Measurements from ENCODE around the gene PSMA7.
A peak's percentile ranks its signal among the peaks of the same experiment; 100 is the strongest.

Gene PSMA7

DNA sequence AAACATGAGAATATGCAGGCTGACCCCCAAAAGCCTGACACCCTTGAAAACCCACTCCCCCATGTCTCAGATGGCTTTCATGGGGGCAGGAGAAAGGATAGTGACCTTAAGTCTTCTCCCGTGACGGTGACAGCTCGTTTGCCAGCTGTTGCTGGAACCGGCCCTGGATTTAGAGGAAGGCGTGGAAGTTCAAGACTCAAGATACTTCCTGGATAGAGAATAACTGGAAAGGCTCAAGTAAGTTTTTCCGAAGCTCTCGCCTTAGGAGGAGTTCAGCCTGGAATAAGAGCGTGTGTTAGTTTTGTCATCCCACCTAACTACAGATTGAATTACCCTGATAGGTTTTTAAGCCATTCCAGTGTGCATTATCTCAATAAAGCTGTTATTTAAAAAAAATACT is 28.1 kb upstream of the PSMA7 start:
- no peak for DNase-seq

DNA sequence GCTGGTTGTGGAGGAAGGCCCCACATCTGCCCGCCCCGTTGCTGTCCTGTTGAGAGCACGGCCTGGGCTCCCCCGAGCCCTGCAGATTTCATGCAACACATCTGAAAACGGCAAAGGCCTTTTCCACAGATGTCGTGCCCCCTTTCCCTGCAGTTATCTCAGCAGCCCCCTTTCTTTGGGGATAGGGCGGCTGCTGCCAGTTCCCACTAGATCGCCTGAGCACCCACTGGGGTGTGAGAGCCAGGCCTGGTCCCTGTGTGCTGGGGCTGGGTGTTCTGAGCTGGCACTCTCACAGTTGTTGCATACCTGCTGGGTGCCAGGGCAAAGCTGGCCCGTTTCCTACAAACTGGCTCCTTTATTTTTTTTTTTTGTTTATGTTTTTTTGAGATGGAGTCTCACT is 27.3 kb upstream of the PSMA7 start:
- no peak for DNase-seq

GRCh38 chr20:62168890-62169435 is 25.8 kb upstream of the PSMA7 start:
- DNase-seq, result no peak

DNA sequence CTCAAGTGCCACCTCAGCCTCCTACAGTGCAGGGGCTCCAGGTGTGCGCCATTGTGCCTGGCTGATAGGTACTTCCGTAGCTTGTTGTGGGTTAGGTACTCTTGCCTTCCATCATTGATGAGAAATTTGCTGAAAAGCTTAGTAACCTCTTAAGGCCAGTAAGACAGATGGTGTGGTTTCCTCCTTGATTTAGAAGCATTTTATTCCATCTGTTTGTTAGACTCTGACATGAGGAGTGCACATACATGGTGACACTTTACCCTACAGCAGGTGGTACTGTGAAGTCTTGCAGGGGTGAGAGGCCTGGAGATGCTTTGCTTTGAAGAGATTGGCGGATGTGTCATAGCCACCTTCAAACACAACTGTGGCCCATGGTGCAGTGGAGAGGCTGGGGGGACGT is 24.9 kb upstream of the PSMA7 start:
- DNase-seq, result no peak

GRCh38 chr20:62167474-62167873 is 24.3 kb upstream of the PSMA7 start:
- no peak for DNase-seq

GRCh38 chr20:62165762-62166399 is 22.7 kb upstream of the PSMA7 start:
- DNase-seq, result no peak

DNA sequence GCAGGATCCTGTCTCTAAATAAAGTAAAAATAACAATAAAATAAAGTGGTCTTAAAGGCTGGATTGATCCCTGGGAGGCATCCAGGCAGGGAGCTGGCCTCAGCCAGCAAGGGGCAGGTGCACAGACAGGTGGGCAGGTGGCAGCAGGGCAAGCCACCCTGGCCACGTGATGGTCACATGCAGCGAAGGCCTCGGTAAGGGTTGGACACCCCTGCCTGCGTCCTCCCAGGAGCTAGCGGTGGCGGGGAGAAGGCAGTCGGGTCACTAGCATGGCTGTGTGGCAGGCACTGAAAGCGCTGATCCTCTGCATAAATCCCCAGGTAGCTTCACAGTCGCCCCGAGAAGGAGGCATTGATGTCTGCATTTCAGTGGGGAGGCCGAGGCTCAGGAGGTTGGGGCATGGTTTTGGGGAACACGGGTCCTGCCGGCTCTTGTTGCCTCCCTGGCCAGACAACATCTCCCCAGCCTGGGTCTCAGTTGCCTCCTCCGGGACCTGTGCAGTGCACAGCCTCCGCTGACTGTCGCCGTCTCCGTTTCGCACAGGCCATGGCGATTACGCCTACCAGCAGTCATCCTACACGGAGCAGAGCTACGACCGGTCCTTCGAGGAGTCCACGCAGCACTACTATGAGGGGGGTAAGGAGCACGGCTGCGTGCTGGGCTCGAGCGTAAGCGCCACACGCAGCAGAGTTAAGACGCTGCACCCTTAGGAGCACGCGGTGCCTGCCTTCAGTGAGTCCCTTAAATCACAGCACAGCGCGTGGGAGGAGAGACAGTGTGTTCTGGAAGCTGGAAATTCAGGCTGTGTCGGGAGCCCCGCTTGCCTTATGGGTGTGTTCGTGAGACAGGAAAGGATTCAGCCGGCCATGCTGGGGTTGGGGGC is 21.9 kb upstream of the PSMA7 start:
- no peak for DNase-seq

- no peak for DNase-seq
These were observed 21.0 kb upstream of the PSMA7 start for GRCh38 chr20:62163986-62164762.

DNA sequence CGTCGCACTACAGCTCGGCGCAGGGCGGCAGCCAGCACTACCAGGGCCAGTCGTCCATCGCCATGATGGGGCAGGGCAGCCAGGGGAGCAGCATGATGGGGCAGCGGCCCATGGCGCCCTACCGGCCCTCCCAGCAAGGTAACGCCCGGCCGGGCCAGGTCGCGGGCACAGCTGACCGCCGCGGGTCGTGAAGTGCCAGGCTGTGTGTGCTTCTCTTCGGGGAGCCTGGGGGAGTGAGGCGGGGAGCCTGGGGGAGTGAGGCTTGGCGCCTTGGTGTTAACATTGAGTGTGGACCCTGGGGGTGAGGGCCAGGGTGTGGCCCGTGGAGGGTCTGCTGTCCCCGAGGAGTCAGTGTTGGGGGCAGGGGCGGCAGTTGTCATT is 20.3 kb upstream of the PSMA7 start:
- no peak for DNase-seq

GRCh38 chr20:62162765-62163484 is 19.7 kb upstream of the PSMA7 start:
- no peak for DNase-seq

DNA sequence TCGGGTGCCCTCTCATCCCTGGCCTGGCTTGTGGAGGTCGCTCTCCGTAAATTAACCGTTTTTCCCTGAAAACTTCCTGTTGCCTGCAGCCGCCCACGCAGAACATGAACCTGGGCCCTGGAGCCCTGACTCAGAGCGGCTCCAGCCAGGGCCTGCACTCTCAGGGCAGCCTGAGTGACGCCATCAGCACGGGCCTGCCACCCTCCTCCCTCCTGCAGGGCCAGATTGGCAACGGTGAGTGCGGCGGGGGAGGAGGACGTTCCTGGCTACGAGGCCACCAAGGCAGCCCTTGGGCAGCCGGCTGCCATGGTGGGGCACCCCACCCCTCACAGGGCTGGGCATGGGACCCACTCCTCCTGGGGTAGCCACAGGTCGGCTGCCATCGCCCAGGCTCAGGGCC is 18.2 kb upstream of the PSMA7 start:
- no peak for DNase-seq

GRCh38 chr20:62160876-62161275 is 17.7 kb upstream of the PSMA7 start:
- no peak for DNase-seq

DNA sequence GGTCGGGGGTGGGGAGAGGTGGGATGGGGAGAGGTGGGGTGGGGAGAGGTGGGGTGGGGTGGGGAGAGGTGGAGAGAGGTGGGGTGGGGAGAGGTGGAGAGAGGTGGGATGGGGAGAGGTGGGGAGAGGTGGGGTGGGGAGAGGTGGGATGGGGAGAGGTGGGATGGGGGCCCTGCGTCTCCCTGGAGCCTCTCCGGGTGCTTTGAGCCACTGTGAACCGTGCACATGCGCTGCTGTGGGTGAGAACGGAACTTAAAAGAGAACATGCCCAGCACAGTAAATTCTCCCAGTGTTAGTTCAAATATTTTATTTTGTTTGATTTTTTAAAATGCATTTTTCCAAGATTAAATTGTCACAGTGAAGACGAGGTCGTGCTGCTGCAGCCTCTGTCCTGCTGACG is 17.1 kb upstream of the PSMA7 start:
- no peak for DNase-seq

- DNase-seq, result no peak
These were observed 16.6 kb upstream of the PSMA7 start for GRCh38 chr20:62159839-62160238.

DNA sequence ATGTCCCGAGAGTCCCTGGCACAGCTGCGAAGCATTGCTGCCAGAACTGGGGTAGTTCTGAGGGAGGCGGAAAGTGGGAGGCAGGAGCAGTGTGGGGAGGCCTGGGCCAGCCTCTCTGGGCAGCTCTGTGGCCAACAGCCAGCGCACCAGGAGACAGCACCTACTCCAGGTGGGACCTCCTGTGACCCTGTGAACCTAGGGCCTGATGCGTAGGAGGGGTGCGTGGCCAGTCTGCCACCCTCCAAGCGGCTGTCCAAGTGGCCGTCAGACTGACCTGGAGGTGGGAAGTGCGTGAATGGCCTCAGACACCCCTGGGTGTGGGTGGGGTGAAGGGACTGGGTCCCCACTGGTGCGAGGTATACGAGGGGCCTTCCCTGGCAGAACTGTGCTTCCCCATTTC is 15.9 kb upstream of the PSMA7 start:
- no peak for DNase-seq

GRCh38 chr20:62158541-62158940 is 15.3 kb upstream of the PSMA7 start:
- DNase-seq, result no peak

GRCh38 chr20:62158088-62158400 is 14.8 kb upstream of the PSMA7 start:
- no peak for DNase-seq

DNA sequence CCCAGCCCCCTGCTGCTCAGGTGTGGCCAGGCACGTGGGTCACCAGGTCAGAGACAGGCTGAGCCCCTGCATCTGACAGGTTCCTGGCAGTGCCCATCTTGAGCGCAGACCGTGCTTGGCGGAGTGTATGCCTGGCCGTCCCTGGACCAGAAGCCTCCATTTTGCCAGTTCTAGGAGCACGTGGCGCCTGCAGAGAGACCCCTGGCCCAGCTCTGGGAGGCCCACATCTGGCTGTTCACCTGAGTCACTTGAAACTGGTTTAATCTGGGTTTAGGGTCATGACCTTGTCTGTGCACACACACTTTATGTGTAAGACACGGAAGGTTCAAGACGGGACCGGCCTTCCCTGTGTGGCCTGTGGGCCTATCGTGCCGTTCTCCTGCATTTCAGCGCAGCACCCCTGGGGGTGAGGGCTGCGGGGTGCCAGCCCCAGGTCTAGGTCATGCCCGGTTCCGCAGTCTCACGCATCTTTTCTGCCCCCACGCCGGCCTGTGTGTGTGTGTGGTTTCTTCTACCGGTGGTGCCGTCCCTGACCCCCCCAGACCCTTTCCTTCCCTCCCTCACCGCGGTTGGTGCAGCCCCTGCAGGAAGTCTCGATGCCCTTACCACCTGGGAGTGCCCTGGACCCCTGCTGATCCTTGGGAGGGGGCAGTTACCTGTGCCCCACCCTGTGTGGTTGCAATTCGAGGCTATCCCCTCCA is 14.3 kb upstream of the PSMA7 start:
- DNase-seq, result no peak

- peak; percentile 34 for DNase-seq
These were observed 13.6 kb upstream of the PSMA7 start for GRCh38 chr20:62156592-62157386.

DNA sequence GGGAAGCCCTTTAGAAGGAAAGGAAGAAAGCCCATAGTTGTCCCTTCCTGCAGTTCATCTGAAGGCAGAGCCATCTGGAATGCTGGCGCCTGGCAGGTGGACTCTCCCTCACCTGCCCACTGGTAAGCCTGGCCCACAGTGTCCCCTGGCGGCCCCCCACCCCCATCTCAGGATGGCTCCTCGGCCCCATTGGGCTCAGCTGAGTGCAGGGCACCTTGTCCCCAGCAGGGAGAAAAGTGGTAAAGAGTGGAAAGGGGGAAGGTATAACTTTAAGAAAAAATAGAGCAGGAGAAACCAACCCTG is 13.0 kb upstream of the PSMA7 start:
- DNase-seq, result no peak
